ENCODE results near the gene GNB1.
"Not testable (repeated sequence)": the region's sequence is repeated elsewhere in the genome, so short reads cannot be mapped to it uniquely, and the experiment has no call there.

The GNB1 gene

DNA sequence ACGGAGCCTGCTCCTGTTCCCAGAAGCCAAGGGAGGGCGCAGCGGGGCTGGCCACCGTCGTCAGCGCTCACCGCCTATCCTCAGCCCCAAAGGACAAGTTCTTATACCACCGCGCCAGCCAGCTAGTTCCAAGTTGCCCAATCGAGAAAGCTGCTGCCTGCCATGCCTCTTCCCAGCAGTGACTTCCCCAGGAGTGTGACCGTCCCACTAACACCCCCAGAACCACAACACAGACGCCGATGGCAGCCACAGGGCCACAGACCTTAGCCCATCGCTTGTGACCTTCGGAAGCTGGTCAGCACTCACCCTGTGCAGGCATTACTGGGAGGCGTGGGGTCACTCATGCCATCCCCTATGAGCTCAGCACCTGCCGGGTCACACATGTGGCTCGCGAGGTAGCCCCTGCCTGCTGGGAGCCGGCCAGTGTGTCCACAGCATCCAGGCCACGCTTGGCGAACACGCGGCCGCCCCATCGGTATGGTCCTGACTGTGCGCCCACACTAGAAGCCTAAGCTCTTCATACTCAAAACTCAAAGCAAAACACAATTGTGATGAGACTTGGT, 132.7 kb downstream of the GNB1 start:
- no peak for TF ChIP-seq JUND (IDR thresholded peaks at IDR 0.05; ENCODE audit: low read depth)
- no peak for DNase-seq (ENCODE audit: low read depth in 1 of 2, low spot score in 1 of 2)
- in situ Hi-C loops (cut with HindIII; ENCODE audit: low pct_unique_long_range_greater_than_20kb, low sequenced_read_pairs) = no loop called here

GRCh38 chr1:1757422-1758058, 133.3 kb downstream of the GNB1 start:
- no peak for DNase-seq (ENCODE audit: low read depth in 1 of 2, low spot score in 1 of 2)
- TF ChIP-seq JUND (IDR thresholded peaks at IDR 0.05; ENCODE audit: low read depth) = no peak
- in situ Hi-C loops (cut with HindIII; ENCODE audit: low pct_unique_long_range_greater_than_20kb, low sequenced_read_pairs) = no loop called here

DNA sequence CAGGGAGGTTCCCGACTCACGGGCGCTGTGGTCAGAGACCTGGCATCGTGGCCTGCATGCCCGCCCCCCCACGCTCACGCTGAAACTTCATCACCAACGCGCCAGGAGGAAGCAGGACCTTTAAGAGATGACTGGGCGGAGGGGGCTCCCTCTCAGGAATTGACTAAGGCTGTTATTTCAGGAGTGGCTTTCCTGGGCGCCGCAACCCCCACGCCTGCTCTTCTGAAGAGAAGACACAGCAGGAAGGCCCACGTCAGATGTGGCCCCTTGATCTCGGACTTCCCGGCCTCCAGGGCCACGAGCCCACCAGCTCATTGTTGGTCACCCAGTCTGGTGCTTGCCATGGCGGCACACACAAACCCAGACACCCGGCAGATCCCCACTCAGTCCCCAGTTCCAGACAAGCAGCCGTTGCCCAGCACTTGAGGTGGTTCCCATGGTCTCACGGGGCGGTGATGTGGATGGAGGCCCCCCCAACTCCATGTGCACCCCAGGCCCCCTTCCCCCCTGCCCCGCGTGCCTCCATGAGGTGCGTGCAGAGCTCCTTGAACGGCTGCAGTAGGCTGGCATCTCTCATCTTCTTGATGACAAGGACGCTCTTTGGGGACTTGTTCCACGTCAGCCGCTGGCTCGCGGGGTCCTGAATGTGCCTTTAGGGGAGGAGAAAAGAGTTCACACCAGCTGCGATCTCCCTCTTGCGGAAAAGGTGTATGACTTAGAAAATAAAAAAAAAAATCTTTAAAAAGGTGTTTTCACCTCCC, 134.0 kb downstream of the GNB1 start:
- DNase-seq (ENCODE audit: low read depth in 1 of 2, low spot score in 1 of 2) = no peak
- no peak for TF ChIP-seq JUND (IDR thresholded peaks at IDR 0.05; ENCODE audit: low read depth)
- in situ Hi-C loops (cut with HindIII; ENCODE audit: low pct_unique_long_range_greater_than_20kb, low sequenced_read_pairs) = no loop called here

DNA sequence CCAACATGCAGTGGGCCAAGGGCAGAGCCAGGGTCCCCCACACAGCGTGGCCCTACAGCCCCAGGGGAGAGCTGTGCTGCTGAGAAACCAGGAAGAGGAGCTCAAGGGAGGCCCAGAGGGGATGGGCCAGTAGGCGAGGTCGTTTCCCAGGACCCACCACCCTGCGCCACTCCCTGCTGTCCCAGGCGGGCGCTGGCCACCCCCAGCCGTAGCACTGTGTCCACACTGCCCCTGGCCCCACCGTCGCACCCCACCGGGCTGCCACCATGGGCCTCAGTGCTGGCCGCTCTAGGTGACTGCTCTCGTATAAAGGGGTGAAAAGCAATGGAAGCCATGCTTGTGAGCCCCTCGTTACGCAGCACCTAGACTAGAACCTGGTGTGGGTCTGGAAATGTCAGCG, 135.0 kb downstream of the GNB1 start:
- in situ Hi-C loops (cut with HindIII; ENCODE audit: low pct_unique_long_range_greater_than_20kb, low sequenced_read_pairs) = no loop called here
- DNase-seq (ENCODE audit: low read depth in 1 of 2, low spot score in 1 of 2) = no peak
- no peak for TF ChIP-seq JUND (IDR thresholded peaks at IDR 0.05; ENCODE audit: low read depth)

- in situ Hi-C loops (cut with HindIII; ENCODE audit: low pct_unique_long_range_greater_than_20kb, low sequenced_read_pairs) = no loop called here
- TF ChIP-seq JUND (IDR thresholded peaks at IDR 0.05; ENCODE audit: low read depth) = no peak
- DNase-seq (ENCODE audit: low read depth in 1 of 2, low spot score in 1 of 2) = no peak
Measured at GRCh38 chr1:1755426-1755825, 135.5 kb downstream of the GNB1 start.

- in situ Hi-C loops (cut with HindIII; ENCODE audit: low pct_unique_long_range_greater_than_20kb, low sequenced_read_pairs) = no loop called here
- TF ChIP-seq JUND (IDR thresholded peaks at IDR 0.05; ENCODE audit: low read depth) = no peak
Measured at GRCh38 chr1:1754051-1754815, 136.7 kb downstream of the GNB1 start.

DNA sequence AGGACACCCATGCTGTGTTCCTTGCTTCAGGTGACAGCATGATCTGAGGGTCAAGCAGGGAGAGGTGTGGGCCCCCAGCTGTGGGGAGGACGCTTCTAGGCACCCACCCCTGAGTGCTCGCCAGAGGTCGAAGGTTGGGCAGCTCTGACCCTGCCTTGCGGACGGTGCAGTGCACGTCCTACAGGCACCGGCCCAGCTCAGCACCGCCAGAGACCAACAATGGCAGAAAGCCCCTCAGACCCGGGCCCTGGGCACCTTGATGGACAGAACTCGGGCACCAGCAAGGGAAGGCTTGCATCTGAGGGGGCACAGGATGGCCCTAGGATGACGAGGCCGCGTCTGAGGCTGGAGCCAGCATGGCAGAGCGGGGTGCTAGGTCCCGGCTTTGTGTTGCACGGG, 137.3 kb downstream of the GNB1 start:
- in situ Hi-C loops (cut with HindIII; ENCODE audit: low pct_unique_long_range_greater_than_20kb, low sequenced_read_pairs) = no loop called here
- no peak for TF ChIP-seq JUND (IDR thresholded peaks at IDR 0.05; ENCODE audit: low read depth)
- DNase-seq (ENCODE audit: low read depth in 1 of 2, low spot score in 1 of 2) = no peak

More at GRCh38 chr1:1754051-1754815, 136.7 kb downstream of the GNB1 start:
- no peak for DNase-seq (ENCODE audit: low read depth in 1 of 2, low spot score in 1 of 2)

DNA sequence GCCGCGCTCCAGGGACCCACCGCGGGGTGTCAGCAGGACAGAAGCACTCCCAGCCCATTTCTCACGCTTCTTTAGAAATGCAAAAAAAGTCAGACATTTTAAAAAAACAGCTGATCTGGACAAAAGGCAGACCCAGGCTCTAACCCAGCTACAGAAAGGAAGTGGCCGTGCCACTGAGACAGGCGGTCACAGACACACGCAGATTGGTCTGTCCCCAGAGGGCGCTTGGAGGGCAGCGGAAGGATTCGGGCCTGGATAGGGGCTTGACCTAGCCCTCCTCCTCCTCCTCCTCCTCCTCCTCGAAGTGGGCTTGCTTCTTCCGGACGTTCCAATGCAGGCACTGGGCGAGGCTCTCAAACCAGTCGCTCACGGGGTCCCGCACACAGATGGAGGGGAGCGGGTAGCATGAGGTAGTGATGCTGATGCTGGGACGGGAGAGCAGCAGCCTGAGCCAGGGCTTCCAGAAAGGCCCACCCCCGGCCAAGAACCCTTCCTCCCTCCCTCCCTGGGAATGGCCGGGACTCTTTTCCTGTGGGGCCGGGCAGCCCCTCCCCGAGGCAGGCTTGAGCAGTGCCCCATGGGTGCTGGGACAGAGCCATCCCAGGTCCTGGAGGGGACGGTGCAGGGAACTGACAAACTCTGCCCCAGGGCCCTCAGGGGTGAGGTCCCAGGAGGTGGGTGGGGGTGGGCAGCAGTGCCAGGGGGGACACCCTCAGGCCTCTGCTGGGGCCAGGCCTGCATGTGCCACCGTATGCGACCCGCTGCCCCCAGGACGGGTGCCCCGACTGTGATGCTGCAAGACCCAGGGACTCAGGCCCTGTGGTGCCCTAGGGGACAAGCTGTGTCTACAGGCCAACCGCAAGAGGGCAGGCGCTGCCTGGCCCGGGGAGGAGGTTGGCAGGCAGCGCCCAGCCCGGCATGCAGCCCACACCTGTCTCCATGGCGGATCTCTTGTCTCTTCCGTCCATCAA, 138.0 kb downstream of the GNB1 start:
- no peak for DNase-seq (ENCODE audit: low read depth in 1 of 2, low spot score in 1 of 2)
- in situ Hi-C loops (cut with HindIII; ENCODE audit: low pct_unique_long_range_greater_than_20kb, low sequenced_read_pairs) = no loop called here
- TF ChIP-seq JUND (IDR thresholded peaks at IDR 0.05; ENCODE audit: low read depth) = no peak

DNA sequence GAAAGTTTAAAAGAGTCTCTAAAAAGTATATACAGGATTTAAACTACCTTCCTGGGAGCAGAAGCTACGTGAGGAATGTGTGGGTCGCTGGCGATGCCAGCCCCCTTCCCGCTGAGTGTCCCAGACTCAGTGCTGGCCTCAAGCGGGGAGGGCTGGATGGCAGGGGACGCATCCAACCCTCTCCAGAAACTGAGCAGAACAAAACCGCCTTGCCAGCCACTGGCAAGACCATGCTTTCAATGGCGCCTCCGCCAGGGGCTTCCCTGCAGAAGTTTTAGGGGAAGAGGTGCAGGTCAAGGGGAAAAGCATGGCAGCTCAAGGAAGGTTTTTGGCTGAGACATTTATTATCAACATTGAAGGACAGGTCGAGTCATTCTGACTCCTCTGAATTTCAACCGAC, 138.7 kb downstream of the GNB1 start:
- TF ChIP-seq JUND (IDR thresholded peaks at IDR 0.05; ENCODE audit: low read depth) = no peak
- in situ Hi-C loops (cut with HindIII; ENCODE audit: low pct_unique_long_range_greater_than_20kb, low sequenced_read_pairs) = no loop called here
- no peak for DNase-seq (ENCODE audit: low read depth in 1 of 2, low spot score in 1 of 2)

DNA sequence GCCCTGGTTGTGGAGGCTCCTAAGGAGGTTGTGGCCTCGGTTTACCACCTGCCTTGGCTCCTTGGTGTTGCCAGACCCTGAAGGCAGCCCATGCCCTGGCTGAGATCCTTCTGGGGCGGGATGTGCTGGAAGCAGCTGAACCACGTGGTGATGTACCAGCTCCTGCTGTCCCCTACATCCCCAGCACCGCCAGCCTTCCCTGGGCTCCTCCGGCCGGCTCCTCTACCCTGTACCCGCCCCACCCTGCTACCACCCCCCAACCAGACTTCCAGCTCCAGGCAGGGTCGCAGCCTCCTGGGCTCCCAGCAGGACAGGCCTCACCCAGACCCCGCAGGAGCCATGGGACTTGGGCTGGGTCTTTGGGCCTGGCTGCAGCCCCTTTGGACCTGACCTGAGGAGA, 140.9 kb downstream of the GNB1 start:
- DNase-seq (ENCODE audit: low read depth in 1 of 2, low spot score in 1 of 2) = not testable (repeated sequence)

GRCh38 chr1:1748686-1749321, 142.1 kb downstream of the GNB1 start:
- in situ Hi-C loops (cut with HindIII; ENCODE audit: low pct_unique_long_range_greater_than_20kb, low sequenced_read_pairs) = no loop called here

More for the DNA sequence above, 140.9 kb downstream of the GNB1 start:
- in situ Hi-C loops (cut with HindIII; ENCODE audit: low pct_unique_long_range_greater_than_20kb, low sequenced_read_pairs) = not testable (repeated sequence)

GRCh38 chr1:1746566-1746909, 144.3 kb downstream of the GNB1 start:
- DNase-seq (ENCODE audit: low read depth in 1 of 2, low spot score in 1 of 2); in situ Hi-C loops (cut with HindIII; ENCODE audit: low pct_unique_long_range_greater_than_20kb, low sequenced_read_pairs): not testable (repeated sequence)

More at GRCh38 chr1:1748686-1749321, 142.1 kb downstream of the GNB1 start:
- DNase-seq (ENCODE audit: low read depth in 1 of 2, low spot score in 1 of 2) = no peak
- TF ChIP-seq JUND (IDR thresholded peaks at IDR 0.05; ENCODE audit: low read depth) = no peak
